Mucosa of gallbladder (tissue), 1 donor: ENCODE measurements around the gene COX11. TPM values are rescaled to one million over a fixed set of nuclear protein-coding genes. Genes with fewer than 3 reads are reported as not detected.

Experiments
- DNase-seq: peaks from one replicate; pipeline ENCODE4 v3.0.0-alpha.2; 2020; ENCODE audit warnings: low spot score
- total RNA-seq: library from RNA; stranded (reverse); gene quantifications from one replicate; pipeline ENCODE4 v1.2.1, GENCODE V29; 2021
- donor health status: DM: no; HTN: no; CAD: no.

COX11 gene, protein sequence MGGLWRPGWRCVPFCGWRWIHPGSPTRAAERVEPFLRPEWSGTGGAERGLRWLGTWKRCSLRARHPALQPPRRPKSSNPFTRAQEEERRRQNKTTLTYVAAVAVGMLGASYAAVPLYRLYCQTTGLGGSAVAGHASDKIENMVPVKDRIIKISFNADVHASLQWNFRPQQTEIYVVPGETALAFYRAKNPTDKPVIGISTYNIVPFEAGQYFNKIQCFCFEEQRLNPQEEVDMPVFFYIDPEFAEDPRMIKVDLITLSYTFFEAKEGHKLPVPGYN
- 60.8 TPM for total RNA-seq

DNA sequence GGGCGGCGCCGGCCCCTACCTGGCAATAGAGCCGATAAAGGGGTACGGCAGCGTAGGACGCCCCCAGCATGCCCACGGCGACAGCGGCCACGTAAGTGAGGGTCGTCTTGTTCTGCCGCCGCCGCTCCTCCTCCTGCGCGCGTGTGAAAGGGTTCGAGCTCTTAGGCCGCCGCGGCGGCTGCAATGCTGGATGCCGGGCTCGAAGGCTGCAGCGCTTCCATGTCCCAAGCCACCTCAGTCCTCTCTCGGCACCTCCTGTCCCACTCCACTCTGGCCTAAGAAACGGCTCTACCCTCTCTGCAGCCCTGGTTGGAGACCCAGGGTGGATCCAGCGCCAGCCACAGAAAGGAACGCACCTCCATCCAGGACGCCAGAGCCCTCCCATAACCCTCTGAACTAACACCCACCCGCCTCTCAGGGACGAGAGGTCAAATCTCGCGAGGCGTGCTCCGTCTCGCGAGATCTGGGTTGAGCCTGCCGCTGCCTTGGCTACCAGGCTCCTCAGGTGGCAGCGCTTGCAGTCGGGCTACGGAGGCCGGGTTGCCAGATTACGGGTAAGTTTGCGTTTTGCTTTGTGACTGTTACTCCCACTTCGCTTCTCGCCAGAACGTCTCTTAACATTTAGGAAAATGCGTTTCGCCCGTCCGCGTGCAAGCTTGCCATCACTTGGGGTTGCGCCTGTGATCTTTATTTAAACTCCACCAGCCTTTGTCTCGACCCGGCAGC is at the start of gene COX11, which contains the start of gene STXBP4:
TSS of gene COX11 (minus strand) at position 393 of the 726 bp plus-strand sequence. CDS start at position 385, 8 bp downstream.
TSS of gene STXBP4 (plus strand) at position 504 of the 726 bp plus-strand sequence. CDS start 17,455 bp downstream, outside the sequence.
- DNase-seq = peak; percentile 97

DNA sequence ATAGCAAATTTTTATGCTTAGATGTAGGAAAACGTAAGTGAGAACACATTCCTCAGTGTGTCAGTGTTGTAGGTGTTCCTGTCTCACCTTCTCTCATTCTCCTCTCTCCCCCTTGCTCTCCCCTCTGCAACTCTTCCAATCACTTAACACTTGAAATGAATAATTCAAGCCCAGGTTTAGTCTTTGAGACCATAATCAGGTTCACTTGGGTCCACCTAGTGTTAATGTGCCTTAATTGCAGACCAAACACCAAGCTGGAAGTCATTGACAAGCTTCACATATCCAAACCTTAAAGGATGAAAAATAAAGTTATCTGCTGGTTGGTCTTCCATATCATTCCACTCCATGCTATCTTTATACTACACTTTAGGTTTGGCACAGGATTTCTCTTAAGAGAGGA is 37.1 kb upstream of the COX11 start:
- DNase-seq = no peak

DNA sequence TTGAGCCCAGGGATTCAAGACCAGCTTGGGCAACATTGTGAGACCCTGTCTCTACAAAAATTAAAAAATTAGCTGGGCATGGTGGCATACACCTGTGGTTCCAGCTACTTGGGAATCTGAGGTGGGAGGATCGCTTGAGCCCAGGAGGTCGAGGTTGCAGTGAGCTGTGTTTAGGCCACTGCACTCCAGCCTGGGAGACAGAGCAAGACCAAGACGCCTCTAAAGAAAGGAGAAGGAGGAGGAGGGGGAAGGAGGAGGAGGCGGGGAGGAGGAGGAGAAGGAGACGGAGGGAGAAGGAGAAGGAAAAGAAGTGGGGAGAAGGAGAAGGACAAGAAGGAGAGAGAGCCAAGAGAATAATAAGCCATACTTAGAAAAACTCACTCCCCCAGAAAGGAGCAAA is 36.0 kb upstream of the COX11 start:
- DNase-seq = no peak

DNA sequence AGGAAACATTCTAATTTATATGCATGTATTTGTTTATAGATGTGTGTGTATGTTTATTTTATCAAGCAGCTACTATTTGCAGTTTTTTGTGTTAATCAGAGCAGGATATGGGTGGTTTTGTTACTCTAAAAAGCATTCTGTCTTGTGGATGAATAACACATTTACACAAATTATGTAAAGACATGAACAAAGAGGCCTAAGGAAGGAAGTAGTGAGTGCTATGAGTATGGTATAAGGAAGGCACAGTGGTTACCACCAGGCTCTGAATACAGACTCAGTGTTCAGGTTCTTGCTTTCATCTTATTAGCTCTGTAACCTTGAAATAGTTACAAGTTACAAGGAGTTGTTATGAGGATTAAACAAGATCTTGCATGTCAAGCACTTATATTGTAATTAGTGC is 34.0 kb upstream of the COX11 start:
- DNase-seq = no peak

DNA sequence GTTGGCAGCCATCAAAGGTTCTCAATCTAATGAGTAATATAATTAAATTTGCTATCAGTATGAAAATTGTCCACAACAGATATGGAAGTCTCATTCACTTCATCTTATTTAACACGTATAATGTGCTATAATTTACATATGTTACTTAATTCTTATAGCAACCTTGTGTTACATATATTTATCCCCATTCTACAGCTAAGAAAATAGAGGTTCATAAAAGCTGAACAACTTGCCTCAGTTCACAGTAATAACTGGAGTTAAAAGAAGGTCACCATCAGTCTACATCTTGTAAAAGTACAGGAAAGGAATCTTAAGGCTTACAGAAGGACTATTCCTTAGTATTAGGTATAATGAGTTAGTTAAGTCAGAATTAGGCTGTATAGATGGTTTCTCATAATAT is 28.0 kb upstream of the COX11 start:
- DNase-seq = no peak

DNA sequence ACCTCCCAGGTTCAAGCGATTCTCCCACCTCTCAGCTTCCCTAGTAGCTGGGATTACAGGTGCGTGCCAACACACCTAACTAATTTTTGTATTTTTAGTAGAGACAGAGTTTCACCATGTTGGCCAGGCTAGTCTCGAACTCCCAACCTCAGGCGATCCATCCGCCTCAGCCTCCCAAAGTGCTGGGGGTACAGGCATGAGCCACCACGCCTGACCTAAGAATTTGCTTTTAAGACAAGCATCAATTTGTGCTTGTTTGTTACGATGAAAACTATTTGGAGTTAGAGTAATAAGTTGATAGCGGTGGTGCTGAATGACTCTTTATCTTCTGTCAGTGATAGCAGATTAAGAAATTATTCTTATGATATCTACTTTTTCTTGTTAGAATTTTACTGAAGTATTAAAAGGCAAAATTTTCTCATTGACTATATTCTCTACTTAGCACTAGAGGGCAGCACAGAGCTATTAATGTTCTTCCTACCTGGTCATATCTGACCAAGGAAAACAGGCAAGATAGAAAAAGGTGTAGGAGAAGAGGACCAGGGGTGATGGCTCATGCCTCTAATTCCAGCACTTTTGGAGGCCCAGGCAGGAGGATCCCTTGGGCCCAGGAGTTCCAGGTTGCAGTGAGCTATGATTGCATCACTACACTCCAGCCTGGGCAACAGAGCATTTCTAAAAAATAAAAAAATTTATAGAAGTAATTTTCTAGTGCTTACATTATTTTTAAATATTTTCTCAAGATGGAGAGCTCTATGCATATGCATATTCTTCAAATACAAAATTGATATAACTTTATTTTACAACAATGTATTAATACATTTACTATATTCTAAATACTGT is 24.6 kb upstream of the COX11 start:
- no peak for DNase-seq

DNA sequence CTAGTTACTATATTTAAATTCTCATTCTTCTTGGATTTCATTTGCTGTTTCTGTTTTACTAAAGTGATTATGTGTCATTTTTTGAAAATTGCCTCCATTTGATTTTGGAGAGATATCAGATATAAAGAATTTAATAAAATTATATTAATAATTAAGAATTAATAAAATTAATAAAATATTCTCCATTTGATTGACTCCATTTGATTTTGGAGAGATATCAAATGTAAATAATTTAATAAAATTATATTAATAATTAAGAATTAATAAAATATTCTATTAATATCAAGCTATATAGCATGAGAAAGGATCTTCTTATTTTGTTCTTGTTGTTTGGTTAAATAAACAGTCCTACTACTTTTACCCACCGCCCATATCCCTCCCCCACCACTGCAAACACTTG is 23.1 kb upstream of the COX11 start:
- DNase-seq = no peak

DNA sequence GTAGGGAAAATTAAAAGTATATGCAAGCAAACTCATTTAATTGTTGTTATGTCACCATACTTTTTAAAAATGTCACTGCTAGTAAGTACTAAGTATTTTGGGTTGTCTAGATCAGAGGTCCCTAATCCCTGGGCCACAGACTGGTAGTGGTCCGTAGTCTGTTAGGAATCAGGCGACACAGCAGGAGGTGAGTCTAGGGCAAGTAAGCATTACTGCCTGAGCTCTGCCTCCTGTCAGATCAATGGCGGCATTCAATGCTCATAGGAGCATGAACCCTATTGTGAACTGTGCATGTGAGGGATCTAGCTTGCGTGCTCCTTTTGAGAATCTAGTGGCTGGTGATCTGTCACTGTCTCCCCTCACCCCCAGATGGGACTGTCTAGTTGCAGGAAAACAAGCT is 21.7 kb upstream of the COX11 start:
- no peak for DNase-seq

DNA sequence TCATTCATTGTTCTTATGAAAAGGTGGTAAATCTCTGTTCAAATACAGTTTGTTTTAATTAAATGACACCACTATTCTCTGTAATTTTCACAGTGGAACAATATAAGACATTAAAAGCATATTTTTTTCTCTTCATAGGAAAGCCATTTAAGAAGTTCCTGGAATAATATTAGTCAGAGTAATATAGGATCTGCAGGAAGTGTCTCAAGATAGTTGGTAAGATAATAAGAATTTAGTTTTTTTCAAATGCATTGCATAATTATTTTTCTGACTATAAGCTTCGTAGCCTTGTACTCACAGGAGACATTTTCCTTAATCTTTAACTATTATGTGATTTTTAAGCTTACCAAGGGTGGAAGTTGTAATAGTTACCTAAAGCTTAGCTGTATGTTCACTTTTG is 17.0 kb upstream of the COX11 start:
- no peak for DNase-seq

DNA sequence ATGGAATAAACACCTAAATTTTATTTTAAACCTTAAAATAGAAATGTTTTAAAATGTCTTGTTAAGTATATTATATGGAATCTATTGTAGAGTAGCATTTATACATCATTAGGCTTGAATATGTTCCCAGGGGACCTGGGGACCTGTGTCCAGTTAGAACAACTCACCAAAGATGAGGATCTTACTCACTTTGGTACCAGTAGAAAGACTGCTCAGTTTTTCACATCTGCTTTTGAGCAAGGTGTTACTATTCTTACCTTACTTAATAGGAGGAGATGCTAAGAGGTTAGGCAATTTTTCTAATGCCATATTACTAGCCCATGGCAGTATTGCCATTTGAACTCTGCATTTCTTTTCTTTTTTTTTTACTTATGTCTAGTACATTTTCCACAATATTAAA is 14.8 kb upstream of the COX11 start:
- DNase-seq = no peak

DNA sequence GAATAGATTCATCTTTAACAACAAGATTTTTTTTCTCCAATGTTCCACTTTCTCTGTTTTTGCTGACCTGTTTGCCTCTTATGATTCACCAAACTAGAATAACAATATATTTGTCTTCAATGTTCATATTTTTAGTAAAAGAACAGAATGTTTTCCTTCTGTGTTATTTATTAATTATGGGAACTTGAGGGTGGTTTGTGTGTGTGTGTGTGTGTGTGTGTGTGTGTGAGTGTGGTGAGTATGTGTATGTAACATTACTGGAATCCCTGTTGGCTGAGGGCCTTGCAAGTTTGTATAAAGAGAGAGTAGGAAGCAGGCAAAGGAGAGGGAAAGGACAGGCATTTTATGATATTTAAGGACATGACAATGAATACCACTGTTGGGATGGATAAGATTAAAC is 13.9 kb upstream of the COX11 start:
- no peak for DNase-seq

DNA sequence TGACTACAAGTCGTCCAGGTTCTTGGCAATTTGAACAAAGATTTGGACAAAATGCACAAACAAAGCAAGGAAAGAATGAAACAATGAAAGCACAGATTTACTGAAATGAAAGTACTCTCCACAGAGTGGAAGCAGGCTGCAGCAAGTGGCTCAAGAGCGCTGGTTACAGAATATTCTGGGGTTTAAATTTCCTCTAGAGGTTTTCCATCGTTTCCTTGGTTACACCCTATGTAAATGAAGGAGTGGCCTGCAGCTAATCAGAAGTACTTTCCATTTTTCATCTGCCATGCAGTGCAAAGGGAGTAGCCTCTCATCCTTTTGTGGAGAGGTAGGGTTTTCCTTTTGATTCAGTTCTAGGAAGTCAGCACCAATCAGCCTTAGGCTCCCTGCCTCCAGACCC is 11.9 kb upstream of the COX11 start:
- DNase-seq = no peak

DNA sequence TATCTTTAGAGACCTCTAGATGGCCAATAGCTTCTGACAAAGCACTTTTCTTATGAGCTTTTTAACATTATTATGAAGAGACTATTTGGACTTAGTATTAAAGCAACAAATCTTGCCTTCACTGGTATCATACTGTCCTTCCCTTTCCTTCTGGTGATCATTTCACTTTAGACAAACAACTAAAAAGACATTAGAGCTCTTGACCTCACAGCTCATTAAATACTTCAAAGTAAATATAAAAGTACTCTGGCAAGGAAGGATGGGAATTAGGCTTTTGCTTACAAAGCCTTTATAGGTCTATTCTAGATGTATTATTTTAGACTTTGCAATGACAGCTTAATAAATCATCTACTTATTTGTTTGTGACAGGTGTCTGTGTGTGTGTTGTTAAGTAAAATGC is 11.2 kb upstream of the COX11 start:
- no peak for DNase-seq

DNA sequence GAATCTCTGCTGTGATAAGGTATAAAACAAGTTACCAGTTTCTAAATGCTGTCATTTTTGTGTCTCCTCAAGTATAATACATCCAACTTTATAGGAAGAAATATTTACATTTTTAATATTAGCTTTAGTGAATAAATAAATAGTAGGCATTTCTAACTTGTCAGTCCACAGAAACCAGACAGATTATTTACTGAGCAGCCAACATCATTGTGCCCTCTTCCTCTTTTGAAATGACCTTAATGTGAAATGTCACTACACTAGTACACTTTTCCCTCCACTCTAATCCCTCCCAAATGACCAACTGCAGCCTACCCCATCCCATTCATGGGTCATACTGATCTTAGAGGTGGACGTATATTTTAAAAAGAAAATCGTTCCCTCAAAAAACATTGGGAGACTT is 9.3 kb upstream of the COX11 start:
- DNase-seq = no peak

DNA sequence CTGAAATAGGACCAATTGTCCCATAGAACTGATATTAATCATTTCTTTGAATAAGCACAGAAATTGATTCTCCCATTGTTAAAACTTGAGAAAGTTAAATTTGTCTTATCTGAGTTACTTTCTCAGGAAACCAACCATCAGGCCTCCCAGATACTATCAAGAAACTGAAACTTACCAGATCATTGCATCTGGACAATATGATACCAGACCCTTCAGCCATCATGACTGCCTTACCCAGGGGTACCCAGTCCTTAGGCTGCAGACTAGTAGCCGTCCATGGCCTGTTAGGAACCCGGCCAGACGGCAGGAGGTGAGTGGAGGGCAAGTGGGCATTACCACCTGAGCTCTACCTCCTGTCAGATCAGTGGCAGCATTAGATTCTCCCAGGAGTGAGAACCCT is 7.9 kb upstream of the COX11 start:
- DNase-seq = no peak

DNA sequence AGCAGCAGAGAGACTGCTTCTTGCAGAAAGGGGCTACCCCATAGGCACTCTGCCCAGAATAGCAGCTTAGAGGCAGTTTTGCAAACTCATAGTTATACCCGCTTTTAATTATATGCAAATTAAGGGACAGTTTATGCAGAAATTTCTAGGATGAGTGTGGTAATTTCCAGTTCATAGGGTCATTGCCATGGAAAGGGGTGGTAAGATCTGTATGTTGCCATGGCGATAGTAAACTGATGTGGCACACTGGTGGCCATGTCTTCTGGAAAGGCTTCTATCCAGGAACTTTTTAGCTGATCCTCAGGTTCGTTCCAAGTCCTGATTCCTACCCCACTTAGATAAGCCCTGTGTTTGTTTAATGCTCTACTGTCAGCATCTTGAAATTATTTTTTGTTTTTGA is 6.3 kb upstream of the COX11 start:
- DNase-seq = no peak

DNA sequence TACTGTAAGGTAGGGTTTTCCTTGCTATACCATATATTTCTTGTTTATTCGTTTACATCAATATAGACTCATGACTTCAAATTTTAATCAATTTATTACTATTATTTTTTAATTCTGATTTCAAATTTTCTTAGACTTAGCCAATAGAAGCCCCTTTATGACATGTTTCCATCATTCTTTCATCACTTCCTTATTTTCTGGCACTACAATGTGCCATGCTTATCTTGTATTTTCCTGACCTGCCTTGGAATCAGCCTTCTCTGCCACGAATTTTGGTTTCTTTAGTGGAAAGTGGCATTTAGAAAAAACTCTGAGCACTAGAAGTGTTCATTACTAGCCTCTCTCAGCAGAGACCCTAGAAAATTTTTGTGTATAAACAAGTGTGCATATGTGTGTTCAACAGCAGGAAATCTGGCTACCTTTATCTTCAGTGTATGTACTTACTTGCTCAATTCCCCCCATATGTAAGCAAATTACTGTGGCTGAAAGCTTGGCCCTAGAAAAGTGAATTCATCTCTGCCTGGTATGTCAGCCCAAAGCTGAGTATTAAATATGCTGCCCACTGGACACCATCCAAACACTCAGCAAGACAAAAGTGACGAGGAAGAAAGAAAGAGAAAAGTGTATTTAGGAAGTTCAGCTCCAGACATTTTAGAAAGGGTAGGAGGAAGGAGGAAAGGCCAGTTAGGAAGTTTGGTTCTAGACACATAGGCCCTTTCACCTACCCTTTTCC is 4.1 kb upstream of the COX11 start:
- DNase-seq = no peak

DNA sequence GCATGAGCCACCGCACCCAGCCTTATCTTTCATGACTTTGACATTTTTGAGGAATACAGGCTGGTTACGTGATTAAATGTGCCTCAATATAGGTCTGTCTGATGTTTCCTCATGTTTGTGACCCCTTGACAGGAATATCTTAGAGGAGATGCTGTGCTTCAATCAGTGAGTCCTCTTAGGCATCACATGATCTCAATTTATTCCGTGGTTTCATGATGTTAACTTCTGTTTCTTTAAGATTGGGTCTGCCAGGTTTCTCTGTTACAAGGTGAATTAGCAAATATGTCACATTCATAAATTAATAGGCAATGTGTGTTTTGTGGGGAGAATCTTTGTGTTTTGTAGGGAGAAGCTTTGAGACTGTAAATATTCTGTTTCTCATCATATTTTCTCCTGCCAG is 3.4 kb upstream of the COX11 start:
- no peak for DNase-seq

DNA sequence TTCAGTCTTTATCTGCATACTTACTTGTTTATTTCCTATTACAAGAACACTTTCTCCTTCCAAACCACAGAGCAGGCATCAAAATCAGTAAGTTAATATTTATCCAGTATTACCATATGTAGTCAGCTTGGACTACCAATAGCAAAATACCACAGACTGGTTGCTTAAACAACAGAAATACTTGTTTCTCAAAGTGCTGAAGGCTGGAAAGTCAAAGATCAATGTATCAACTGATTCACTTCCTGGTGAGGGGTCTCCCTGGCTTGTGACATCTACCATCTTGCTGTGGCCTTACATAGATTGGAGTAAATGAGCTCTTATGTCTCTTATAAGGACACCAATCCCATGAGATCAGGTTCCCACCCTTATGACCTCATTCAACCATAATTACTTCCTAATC is 2.7 kb upstream of the COX11 start:
- DNase-seq = no peak

DNA sequence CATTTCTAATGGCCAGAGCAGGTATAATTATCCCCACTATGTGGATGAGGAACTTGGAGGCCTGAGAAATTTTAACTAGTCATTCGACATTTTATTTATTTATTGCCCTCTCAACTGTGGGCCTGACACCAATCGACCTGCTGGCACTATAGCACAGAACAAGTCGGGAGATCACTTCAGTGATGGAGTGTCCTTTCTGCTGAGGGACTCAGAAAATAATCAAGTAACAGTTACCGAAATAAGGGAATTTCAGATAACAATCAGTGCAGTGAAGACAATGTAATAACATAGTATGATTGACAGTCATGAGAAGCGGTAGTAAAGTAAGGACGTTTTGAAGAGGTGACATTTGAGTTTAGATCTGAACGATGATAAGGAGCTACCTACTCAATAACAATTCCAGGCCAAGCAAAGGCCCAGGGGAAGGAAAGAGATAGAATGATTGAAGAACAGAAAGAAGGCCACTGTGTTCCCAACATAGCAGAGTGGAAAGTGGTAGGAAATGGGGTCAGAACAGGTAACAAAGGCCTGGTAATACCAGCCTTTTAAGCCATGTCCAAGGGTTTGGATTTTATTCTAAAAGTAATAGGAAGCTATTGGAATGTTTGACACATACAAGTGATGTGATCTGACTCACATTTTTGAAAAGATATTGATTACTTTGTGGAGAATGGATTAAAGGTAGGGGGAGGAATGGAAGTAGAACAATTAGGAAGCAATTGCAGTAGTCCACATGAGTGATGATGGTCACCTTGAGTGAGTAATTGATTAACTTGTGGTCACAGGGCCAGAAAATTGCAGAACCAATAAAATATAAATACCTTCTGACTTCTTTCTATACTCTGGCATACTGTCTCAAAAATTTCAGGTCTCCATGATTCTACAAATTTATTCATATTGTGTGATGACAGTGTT is 1.5 kb upstream of the COX11 start:
- DNase-seq = no peak

DNA sequence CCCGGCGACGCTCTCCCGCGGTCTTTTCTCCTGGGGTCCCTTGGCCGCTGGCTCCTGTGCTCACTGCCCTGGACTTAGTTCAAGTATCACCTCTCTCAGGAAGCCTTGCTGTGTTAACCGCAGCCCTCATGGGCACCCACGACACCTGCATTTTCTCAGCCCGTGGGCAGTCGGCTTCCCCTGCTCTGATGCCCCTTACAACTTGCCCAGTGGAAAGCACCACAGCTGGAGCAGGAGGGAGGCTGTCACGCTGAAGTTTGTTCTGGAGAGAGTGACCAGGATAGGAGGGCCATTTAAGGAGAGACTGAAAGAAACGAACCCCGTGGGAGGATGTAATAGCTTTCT is 506 bp upstream of the COX11 start:
- DNase-seq = no peak
